HCT116 (cell line): ENCODE data around the gene HDHD3.

ENCODE experiments used
- CEBPB ChIP-seq: IDR thresholded peaks from 2 replicates; pipeline ENCODE4 v1.6.1; 2012; ENCODE audit warnings: low read depth
- EZH2phosphoT487 ChIP-seq: fragments of 200-600 bp; IDR thresholded peaks from 2 replicates; pipeline ENCODE4 v1.6.1; 2018; ENCODE audit warnings: antibody characterized with exemption, borderline replicate concordance
- SRF ChIP-seq: IDR thresholded peaks from 2 replicates; pipeline ENCODE4 v1.6.1; 2012; ENCODE audit warnings: low read depth
- YY1 ChIP-seq: IDR thresholded peaks from 2 replicates; pipeline ENCODE4 v1.6.1; 2011; ENCODE audit warnings: low read length, low read depth, moderate library complexity, mild to moderate bottlenecking; ENCODE audit not compliant: insufficient replicate concordance; ENCODE audit errors: extremely low read depth
- ZNF274 ChIP-seq: fragments of 200-500 bp; sonication (Bioruptor generic); IDR thresholded peaks from 2 replicates; pipeline ENCODE4 v1.6.1; 2014; ENCODE audit warnings: mild to moderate bottlenecking, low read depth, low read length, inconsistent platforms
- TF ChIP-seq, protein P1 (sequence below), 3 experiments: fragments of 200-600 bp in 1 of 3; sonication (generic) in 1 of 3; IDR thresholded peaks in 2 of 3; conservative IDR thresholded peaks in 1 of 3; 2 replicates each; pipeline ENCODE4 v1.5.1; 2012 to 2017; ENCODE audit warnings: low read depth in 2 of 3, low read length in 2 of 3, antibody characterized with exemption in 1 of 3, borderline replicate concordance in 1 of 3, control low read depth in 1 of 3, mild to moderate bottlenecking in 1 of 3, mixed read lengths in 1 of 3, mixed run types in 1 of 3, moderate library complexity in 1 of 3; ENCODE audit not compliant: insufficient read depth in 1 of 3
- TF ChIP-seq, protein P2 (sequence below): IDR thresholded peaks from 2 replicates; pipeline ENCODE4 v1.6.1; 2012

DNA sequence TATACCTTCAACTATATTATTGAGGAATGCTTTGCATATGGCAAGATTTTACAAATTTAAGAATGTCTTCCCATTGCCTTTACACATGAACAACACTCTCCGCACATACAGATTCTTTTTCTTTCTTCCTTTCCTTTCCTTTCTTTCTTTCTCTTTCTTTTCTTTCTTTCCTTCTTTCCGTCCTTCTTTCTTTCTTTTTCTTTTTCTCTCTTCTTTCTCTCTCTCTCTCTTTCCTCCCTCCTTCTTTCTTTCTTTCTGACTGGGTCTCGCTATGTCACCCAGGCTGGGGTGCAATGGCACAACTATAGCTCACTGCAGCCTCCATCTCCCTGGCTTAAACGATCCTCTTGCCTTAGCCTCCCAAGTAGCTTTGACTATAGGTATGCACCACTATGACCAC is 50.6 kb downstream of the HDHD3 start:
- TF ChIP-seq ZNF274, result no peak
- TF ChIP-seq, protein P1, sequence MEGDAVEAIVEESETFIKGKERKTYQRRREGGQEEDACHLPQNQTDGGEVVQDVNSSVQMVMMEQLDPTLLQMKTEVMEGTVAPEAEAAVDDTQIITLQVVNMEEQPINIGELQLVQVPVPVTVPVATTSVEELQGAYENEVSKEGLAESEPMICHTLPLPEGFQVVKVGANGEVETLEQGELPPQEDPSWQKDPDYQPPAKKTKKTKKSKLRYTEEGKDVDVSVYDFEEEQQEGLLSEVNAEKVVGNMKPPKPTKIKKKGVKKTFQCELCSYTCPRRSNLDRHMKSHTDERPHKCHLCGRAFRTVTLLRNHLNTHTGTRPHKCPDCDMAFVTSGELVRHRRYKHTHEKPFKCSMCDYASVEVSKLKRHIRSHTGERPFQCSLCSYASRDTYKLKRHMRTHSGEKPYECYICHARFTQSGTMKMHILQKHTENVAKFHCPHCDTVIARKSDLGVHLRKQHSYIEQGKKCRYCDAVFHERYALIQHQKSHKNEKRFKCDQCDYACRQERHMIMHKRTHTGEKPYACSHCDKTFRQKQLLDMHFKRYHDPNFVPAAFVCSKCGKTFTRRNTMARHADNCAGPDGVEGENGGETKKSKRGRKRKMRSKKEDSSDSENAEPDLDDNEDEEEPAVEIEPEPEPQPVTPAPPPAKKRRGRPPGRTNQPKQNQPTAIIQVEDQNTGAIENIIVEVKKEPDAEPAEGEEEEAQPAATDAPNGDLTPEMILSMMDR (IDR thresholded peaks at IDR 0.05 in 2 of 3, conservative IDR thresholded peaks at IDR 0.05 in 1 of 3; ENCODE audit: borderline replicate concordance in 1 of 3, insufficient read depth in 1 of 3, low read depth in 2 of 3, low read length in 2 of 3), result no peak
- TF ChIP-seq EZH2phosphoT487, result no peak
- TF ChIP-seq YY1, result no peak
- no peak for TF ChIP-seq CEBPB
- TF ChIP-seq, protein P2, sequence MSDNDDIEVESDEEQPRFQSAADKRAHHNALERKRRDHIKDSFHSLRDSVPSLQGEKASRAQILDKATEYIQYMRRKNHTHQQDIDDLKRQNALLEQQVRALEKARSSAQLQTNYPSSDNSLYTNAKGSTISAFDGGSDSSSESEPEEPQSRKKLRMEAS, result no peak
- no peak for TF ChIP-seq SRF
